Vagina (tissue), 2 donors: ENCODE measurements around the gene MYRIP. TPM values are rescaled to one million over a fixed set of nuclear protein-coding genes. Genes with fewer than 3 reads are reported as not detected.

ENCODE experiments used
- DNase-seq, 2 donors: peaks; one replicate each; pipeline ENCODE4 v3.0.0-alpha.2; 2017; ENCODE audit errors: extremely low spot score in 2 of 2
- H3K27ac ChIP-seq: fragments of 200-600 bp; sonication (generic); one replicate; pipeline ENCODE4 v1.5.1; 2019
- H3K27me3 ChIP-seq: fragments of 200-600 bp; sonication (generic); one replicate; pipeline ENCODE4 v1.5.1; 2019
- H3K36me3 ChIP-seq, 2 donors: fragments of 200-600 bp; sonication (generic); one replicate each; pipeline ENCODE4 v1.5.1; 2017 to 2019
- H3K4me1 ChIP-seq: fragments of 200-600 bp; sonication (generic); one replicate; pipeline ENCODE4 v1.5.1; 2019
- H3K4me3 ChIP-seq, 2 donors: fragments of 200-600 bp; sonication (generic); 1 replicate in 1 of 2; 2 replicates in 1 of 2; pipeline ENCODE4 v1.5.1; 2016 to 2019
- H3K9me3 ChIP-seq: fragments of 200-600 bp; sonication (generic); one replicate; pipeline ENCODE4 v1.5.1; 2019
- POLR2A ChIP-seq, 2 donors: fragments of 450-650 bp; IDR thresholded peaks; one replicate each; pipeline ENCODE4 v1.6.1; 2017; ENCODE audit warnings: antibody characterized with exemption in 2 of 2, mild to moderate bottlenecking in 2 of 2, moderate library complexity in 2 of 2
- POLR2AphosphoS5 ChIP-seq, 2 donors: sonication (generic); formaldehyde crosslinking; IDR thresholded peaks; one replicate each; pipeline ENCODE4 v1.9.0; 2017; ENCODE audit warnings: antibody characterized with exemption in 2 of 2, mild to moderate bottlenecking in 2 of 2, low read depth in 1 of 2; ENCODE audit not compliant: insufficient read depth in 1 of 2
- intact Hi-C: fragments of 100-400 bp; cut with DNase I; formaldehyde crosslinking; loops from one replicate; pipeline ENCODE4 v1.15.1; 2023
- total RNA-seq: library from RNA; depleted of rRNA; stranded (reverse); fragments of >200 nt; gene quantifications from one replicate; pipeline ENCODE4 v1.2.3, GENCODE V29; 2016
- TF ChIP-seq, protein P1 (sequence below), 3 experiments: fragments of 450-650 bp in 2 of 3; fragments of 200-600 bp in 1 of 3; sonication (generic) in 1 of 3; IDR thresholded peaks; one replicate each; pipeline ENCODE4 v1.5.1; 2017 to 2019; ENCODE audit warnings: antibody characterized with exemption in 3 of 3, mild to moderate bottlenecking in 2 of 3, moderate library complexity in 2 of 3

MYRIP gene
- total RNA-seq, 1 donor from 2014 or later, result 7.4 TPM

- no peak overlapping the region for H3K4me3 ChIP-seq
- no peak for DNase-seq
- intact Hi-C loops, result no loop called here
- H3K9me3 ChIP-seq, result no peaks in the 10 kb centered on the region
- TF ChIP-seq, protein P1, sequence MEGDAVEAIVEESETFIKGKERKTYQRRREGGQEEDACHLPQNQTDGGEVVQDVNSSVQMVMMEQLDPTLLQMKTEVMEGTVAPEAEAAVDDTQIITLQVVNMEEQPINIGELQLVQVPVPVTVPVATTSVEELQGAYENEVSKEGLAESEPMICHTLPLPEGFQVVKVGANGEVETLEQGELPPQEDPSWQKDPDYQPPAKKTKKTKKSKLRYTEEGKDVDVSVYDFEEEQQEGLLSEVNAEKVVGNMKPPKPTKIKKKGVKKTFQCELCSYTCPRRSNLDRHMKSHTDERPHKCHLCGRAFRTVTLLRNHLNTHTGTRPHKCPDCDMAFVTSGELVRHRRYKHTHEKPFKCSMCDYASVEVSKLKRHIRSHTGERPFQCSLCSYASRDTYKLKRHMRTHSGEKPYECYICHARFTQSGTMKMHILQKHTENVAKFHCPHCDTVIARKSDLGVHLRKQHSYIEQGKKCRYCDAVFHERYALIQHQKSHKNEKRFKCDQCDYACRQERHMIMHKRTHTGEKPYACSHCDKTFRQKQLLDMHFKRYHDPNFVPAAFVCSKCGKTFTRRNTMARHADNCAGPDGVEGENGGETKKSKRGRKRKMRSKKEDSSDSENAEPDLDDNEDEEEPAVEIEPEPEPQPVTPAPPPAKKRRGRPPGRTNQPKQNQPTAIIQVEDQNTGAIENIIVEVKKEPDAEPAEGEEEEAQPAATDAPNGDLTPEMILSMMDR (IDR thresholded peaks at IDR 0.05), result no peak
- no peak for TF ChIP-seq POLR2A (IDR thresholded peaks at IDR 0.05)
- no peak for TF ChIP-seq POLR2AphosphoS5 (IDR thresholded peaks at IDR 0.05; ENCODE audit: insufficient read depth in 1 of 2, low read depth in 1 of 2)
- H3K36me3 ChIP-seq, result no peaks in the 10 kb centered on the region
- H3K4me1 ChIP-seq, result no peaks in the 10 kb centered on the region
- no peak overlapping the region for H3K27ac ChIP-seq
- no peaks in the 10 kb centered on the region for H3K27me3 ChIP-seq
These were observed 93.8 kb downstream of the MYRIP start for GRCh38 chr3:39903253-39903652.

GRCh38 chr3:39905788-39906187, 96.4 kb downstream of the MYRIP start:
- no peak for TF ChIP-seq POLR2A (IDR thresholded peaks at IDR 0.05)
- TF ChIP-seq, protein P1 (IDR thresholded peaks at IDR 0.05), result no peak
- TF ChIP-seq POLR2AphosphoS5 (IDR thresholded peaks at IDR 0.05; ENCODE audit: insufficient read depth in 1 of 2, low read depth in 1 of 2), result no peak
- H3K27ac ChIP-seq, result no peak overlapping the region
- DNase-seq, result no peak
- H3K4me1 ChIP-seq, result peaks cover under 1% of the 10 kb centered on the region
- no peaks in the 10 kb centered on the region for H3K9me3 ChIP-seq
- H3K36me3 ChIP-seq, result no peaks in the 10 kb centered on the region
- no peaks in the 10 kb centered on the region for H3K27me3 ChIP-seq
- no peak overlapping the region for H3K4me3 ChIP-seq
- intact Hi-C loops, result no loop called here

DNA sequence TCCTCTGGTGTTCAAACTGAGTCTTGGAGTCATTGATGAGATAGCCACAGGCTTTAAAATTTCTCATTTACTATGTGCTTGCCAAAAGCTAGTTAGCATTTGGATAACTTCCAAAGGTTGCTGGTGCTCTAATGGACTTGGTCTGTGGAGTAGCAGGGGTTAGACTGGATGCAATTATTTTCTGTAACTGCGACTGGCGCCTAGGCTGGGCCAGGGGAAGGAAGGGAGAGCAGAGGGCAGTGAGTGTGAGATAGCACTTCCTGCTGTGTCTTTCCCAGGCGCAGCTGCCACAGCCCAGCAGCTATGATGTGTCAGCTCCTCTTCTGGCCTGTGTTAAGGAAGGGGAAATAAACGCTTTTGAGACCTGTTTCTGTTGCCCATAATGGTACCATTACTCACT, 98.6 kb downstream of the MYRIP start:
- H3K27ac ChIP-seq, result no peak overlapping the region
- no peaks in the 10 kb centered on the region for H3K27me3 ChIP-seq
- peaks cover 11% of the 10 kb centered on the region for H3K4me1 ChIP-seq
- no peak for DNase-seq
- TF ChIP-seq POLR2AphosphoS5 (IDR thresholded peaks at IDR 0.05; ENCODE audit: insufficient read depth in 1 of 2, low read depth in 1 of 2) (no peak), POLR2A (IDR thresholded peaks at IDR 0.05) (no peak)
- TF ChIP-seq, protein P1 (IDR thresholded peaks at IDR 0.05), result no peak
- H3K4me3 ChIP-seq, result no peak overlapping the region
- H3K9me3 ChIP-seq, result no peaks in the 10 kb centered on the region
- no peaks in the 10 kb centered on the region for H3K36me3 ChIP-seq
- intact Hi-C loops, result no loop called here

DNA sequence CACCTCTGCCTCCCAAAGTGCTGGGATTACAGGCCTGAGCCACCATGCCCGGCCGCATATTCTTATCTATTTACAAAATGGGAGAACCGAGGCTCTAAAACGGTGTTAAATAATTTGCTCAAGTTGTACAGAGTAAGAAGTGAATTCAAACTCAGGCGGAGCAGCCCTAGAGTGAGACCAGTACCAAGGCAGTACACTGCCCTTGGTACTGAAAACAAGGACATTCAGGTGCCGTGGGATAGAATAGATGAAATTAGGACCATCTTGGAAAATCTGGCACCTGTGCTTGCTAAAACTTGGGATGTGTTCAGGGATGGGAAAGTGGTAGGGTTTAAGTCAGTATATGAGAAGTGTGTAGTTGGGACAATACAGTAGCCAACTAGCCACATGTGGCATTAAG, 100.7 kb downstream of the MYRIP start:
- peaks cover 11% of the 10 kb centered on the region for H3K4me1 ChIP-seq
- no peaks in the 10 kb centered on the region for H3K27me3 ChIP-seq
- no peak for DNase-seq
- no peak for TF ChIP-seq POLR2AphosphoS5 (IDR thresholded peaks at IDR 0.05; ENCODE audit: insufficient read depth in 1 of 2, low read depth in 1 of 2)
- no peak for TF ChIP-seq POLR2A (IDR thresholded peaks at IDR 0.05)
- TF ChIP-seq, protein P1 (IDR thresholded peaks at IDR 0.05), result no peak
- no peak overlapping the region for H3K27ac ChIP-seq
- H3K9me3 ChIP-seq, result no peaks in the 10 kb centered on the region
- intact Hi-C loops, result no loop called here
- H3K4me3 ChIP-seq, result no peak overlapping the region
- no peaks in the 10 kb centered on the region for H3K36me3 ChIP-seq

DNA sequence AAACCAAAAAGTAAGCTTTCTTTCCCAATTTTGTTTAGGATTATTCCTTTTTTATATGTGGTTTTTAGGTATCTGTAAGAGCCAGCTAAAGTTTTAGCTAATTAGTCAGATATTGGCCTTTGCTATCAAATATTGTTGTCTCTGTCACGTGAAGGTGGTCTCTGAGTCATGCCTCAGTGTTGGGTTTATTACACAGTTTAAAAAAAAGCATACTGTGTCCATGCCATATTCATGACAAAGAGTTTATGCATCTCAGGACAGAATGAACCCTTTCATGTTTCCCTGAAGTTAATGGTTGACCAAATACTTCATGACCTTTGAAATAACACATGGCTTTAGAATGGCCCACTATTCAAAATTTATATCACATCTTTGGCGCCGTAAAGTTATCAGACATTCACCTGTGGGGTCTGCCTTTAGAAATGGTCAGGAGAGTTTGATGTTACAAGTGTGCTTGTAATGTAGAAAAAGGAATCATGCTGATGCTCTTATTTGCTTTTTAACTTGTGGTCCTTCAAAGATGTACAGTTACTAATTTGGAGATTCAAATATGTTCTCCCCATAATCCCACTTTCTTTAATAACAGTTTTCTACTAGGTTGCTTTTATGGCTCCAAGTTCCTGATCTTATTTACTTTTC, 101.5 kb downstream of the MYRIP start:
- Histone ChIP-seq H3K27ac (no peak overlapping the region), H3K4me1 (peaks cover 11% of the 10 kb centered on the region)
- TF ChIP-seq POLR2A (IDR thresholded peaks at IDR 0.05), result no peak
- TF ChIP-seq, protein P1 (IDR thresholded peaks at IDR 0.05), result no peak

More for the DNA sequence above, 101.5 kb downstream of the MYRIP start:
- no peak for DNase-seq
- Histone ChIP-seq H3K27me3 (no peaks in the 10 kb centered on the region), H3K36me3 (no peaks in the 10 kb centered on the region), H3K9me3 (no peaks in the 10 kb centered on the region), H3K4me3 (no peak overlapping the region)
- intact Hi-C loops, result no loop called here
